Pulmonary artery endothelial cell (primary cell): ENCODE measurements around the gene GRIFIN. TPM values are rescaled to one million over a fixed set of nuclear protein-coding genes. Genes with fewer than 3 reads are reported as not detected.

Experiments used
- DNase-seq: peaks from one replicate; pipeline ENCODE4 v3.0.0-alpha.2; 2011; ENCODE audit warnings: low read depth, low spot score
- total RNA-seq: library from RNA; depleted of rRNA; stranded (reverse); fragments of >200 nt; gene quantifications from 2 replicates; pipeline ENCODE4 v1.2.3, GENCODE V29; 2014

The GRIFIN gene
- total RNA-seq: not detected in 2 replicates

- no peak for DNase-seq
Measured at GRCh38 chr7:2476298-2476697, at the start of gene GRIFIN. Gene GRIFIN (minus strand): TSS chr7:2476398. CDS start chr7:2476383, 15 bp downstream.

- DNase-seq: no peak
Measured at GRCh38 chr7:2524808-2525657, 48.8 kb upstream of the GRIFIN start.

GRCh38 chr7:2523941-2524807 lies 48.0 kb upstream of the GRIFIN start:
- peak; percentile 48 for DNase-seq

GRCh38 chr7:2523461-2523936 lies 47.3 kb upstream of the GRIFIN start:
- no peak for DNase-seq

GRCh38 chr7:2522780-2523433 lies 46.7 kb upstream of the GRIFIN start:
- DNase-seq: no peak

- no peak for DNase-seq
Measured at GRCh38 chr7:2521952-2522591, 45.9 kb upstream of the GRIFIN start.

GRCh38 chr7:2521341-2521745 lies 45.1 kb upstream of the GRIFIN start:
- DNase-seq: no peak

GRCh38 chr7:2520761-2521290 lies 44.6 kb upstream of the GRIFIN start:
- no peak for DNase-seq

- no peak for DNase-seq
Measured at GRCh38 chr7:2520131-2520760, 44.0 kb upstream of the GRIFIN start.

- DNase-seq: peak; percentile 53
Measured at GRCh38 chr7:2519119-2519930, 43.1 kb upstream of the GRIFIN start, which contains the start of gene LFNG. Gene LFNG (plus strand): TSS chr7:2519774. CDS start chr7:2519862, 88 bp downstream.

GRCh38 chr7:2518737-2519118 lies 42.5 kb upstream of the GRIFIN start:
- DNase-seq: no peak

- DNase-seq: no peak
Measured at GRCh38 chr7:2517678-2518507, 41.7 kb upstream of the GRIFIN start.

GRCh38 chr7:2517026-2517425 lies 40.8 kb upstream of the GRIFIN start:
- DNase-seq: no peak

GRCh38 chr7:2516194-2516555 lies 40.0 kb upstream of the GRIFIN start:
- DNase-seq: no peak

GRCh38 chr7:2515424-2516193 lies 39.4 kb upstream of the GRIFIN start:
- no peak for DNase-seq

- no peak for DNase-seq
Measured at GRCh38 chr7:2514473-2515423, 38.5 kb upstream of the GRIFIN start.

- no peak for DNase-seq
Measured at GRCh38 chr7:2513702-2514101, 37.5 kb upstream of the GRIFIN start.
